NT2/D1 (cell line): ENCODE measurements around the gene PPP4R2.

Experiments
- SUZ12 ChIP-seq: IDR thresholded peaks from 2 replicates; pipeline ENCODE4 v1.6.1; 2011; ENCODE audit not compliant: insufficient read length, insufficient read depth; ENCODE audit errors: extremely low read depth
- YY1 ChIP-seq: IDR thresholded peaks from 2 replicates; pipeline ENCODE4 v1.6.1; 2011; ENCODE audit not compliant: insufficient read length, insufficient read depth
- ZNF274 ChIP-seq: IDR thresholded peaks from 2 replicates; pipeline ENCODE4 v1.6.1; 2011; ENCODE audit warnings: mild to moderate bottlenecking, low read depth, low read length

DNA sequence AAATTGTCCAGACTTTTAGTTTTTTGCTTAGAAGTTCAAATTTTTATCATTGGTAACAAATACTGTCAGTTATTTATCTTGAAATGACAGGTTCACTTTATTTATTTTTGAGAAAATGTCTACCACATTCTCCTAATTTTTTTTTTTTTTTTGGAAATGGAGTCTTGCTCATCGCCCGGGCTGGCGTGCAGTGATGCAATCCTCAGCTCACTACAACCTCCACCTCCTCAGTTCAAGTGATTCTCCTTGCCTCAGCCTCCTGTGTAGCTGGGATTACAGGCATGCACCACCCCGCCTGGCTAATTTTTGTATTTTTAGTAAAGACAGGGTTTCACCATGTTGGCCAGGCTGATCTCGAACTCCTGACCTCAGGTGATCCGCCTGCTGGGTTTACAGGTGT is 48.8 kb downstream of the PPP4R2 start:
- TF ChIP-seq SUZ12 (no peak), ZNF274 (no peak), YY1 (no peak)
